ENCODE data around the gene LRRN3.

Gene LRRN3

GRCh38 chr7:111105269-111105668 lies 14.3 kb downstream of the LRRN3 start:
- no peak for DNase-seq

- no peak for DNase-seq
These were observed 16.7 kb downstream of the LRRN3 start for GRCh38 chr7:111107579-111107978.

GRCh38 chr7:111108000-111108399 lies 17.1 kb downstream of the LRRN3 start:
- DNase-seq: no peak

GRCh38 chr7:111108496-111108895 lies 17.6 kb downstream of the LRRN3 start:
- no peak for DNase-seq

GRCh38 chr7:111112439-111112838 lies 21.5 kb downstream of the LRRN3 start:
- no peak for DNase-seq

- no peak for DNase-seq
These were observed 22.5 kb downstream of the LRRN3 start for GRCh38 chr7:111113263-111114017.

GRCh38 chr7:111115966-111116365 lies 25.0 kb downstream of the LRRN3 start:
- no peak for DNase-seq

GRCh38 chr7:111126987-111127386 lies 36.1 kb downstream of the LRRN3 start:
- DNase-seq: no peak

- no peak for DNase-seq
These were observed 38.5 kb downstream of the LRRN3 start for GRCh38 chr7:111129435-111129834.

- no peak for DNase-seq
These were observed 41.9 kb downstream of the LRRN3 start for GRCh38 chr7:111132833-111133232.

GRCh38 chr7:111137296-111138192 lies 46.6 kb downstream of the LRRN3 start:
- DNase-seq: peak; percentile 3

GRCh38 chr7:111138193-111138569 lies 47.3 kb downstream of the LRRN3 start:
- no peak for DNase-seq

GRCh38 chr7:111138586-111138985 lies 47.7 kb downstream of the LRRN3 start:
- no peak for DNase-seq

GRCh38 chr7:111140091-111140865 lies 49.4 kb downstream of the LRRN3 start:
- DNase-seq: no peak

- no peak for DNase-seq
These were observed 54.5 kb downstream of the LRRN3 start for GRCh38 chr7:111145472-111145871.

GRCh38 chr7:111146136-111146535 lies 55.2 kb downstream of the LRRN3 start:
- DNase-seq: no peak

GRCh38 chr7:111147708-111148533 lies 57.0 kb downstream of the LRRN3 start:
- no peak for DNase-seq

GRCh38 chr7:111150709-111151108 lies 59.8 kb downstream of the LRRN3 start:
- no peak for DNase-seq

- no peak for DNase-seq
These were observed 68.5 kb downstream of the LRRN3 start for GRCh38 chr7:111159426-111159825.

- no peak for DNase-seq
These were observed 69.4 kb downstream of the LRRN3 start for GRCh38 chr7:111160297-111160696.

GRCh38 chr7:111162692-111163091 lies 71.8 kb downstream of the LRRN3 start:
- DNase-seq: no peak

- no peak for DNase-seq
These were observed 73.5 kb downstream of the LRRN3 start for GRCh38 chr7:111164442-111164841.
